ENCODE results near the gene TMLHE.
"Not testable (repeated sequence)": the region's sequence is repeated elsewhere in the genome, so short reads cannot be mapped to it uniquely, and the experiment has no call there.

The TMLHE gene

GRCh38 chrX:155477136-155477535, 135.6 kb downstream of the TMLHE start:
- DNase-seq = not testable (repeated sequence)

GRCh38 chrX:155466269-155466938, 146.3 kb downstream of the TMLHE start:
- not testable (repeated sequence) for DNase-seq

- DNase-seq = not testable (repeated sequence)
Measured at GRCh38 chrX:155460501-155460900, 152.3 kb downstream of the TMLHE start.

GRCh38 chrX:155458471-155458870, 154.3 kb downstream of the TMLHE start, which contains the start of gene F8A3:
TSS of gene F8A3 (minus strand) at chrX:155458620. CDS start at chrX:155458600, 20 bp downstream.
- not testable (repeated sequence) for DNase-seq

- not testable (repeated sequence) for DNase-seq
Measured at GRCh38 chrX:155457761-155458447, 154.8 kb downstream of the TMLHE start.

- DNase-seq = no peak
Measured at GRCh38 chrX:155441097-155441496, 171.7 kb downstream of the TMLHE start.
